Measurements from ENCODE around the gene UBALD2. TPM values are rescaled to one million over a fixed set of nuclear protein-coding genes. Genes with fewer than 3 reads are reported as not detected.
A peak's percentile ranks its signal among the peaks of the same experiment; 100 is the strongest.

Gene UBALD2
- total and polyA plus RNA-seq, 2 of the 4 experiments (the other 2 are of a cell fraction) = 0.90 to 12.1 TPM

DNA sequence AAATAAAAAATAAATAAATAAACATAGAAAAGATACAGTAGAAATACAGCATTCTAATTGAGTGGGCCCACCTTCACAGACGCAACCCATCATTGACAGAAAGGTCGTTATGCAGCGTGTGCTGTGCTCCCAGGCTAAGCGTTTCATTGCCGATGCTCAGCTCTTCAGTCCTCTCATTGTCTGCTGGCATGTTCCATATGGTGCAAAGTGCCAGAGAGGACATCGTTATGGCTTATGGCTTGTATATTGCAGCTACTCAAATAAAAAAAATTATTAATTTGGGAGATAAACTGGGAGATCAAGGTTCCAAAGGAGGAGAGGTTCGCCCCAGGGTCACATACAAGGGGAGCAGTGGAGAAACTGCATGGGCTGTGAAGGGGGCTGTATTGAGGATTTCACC lies 11.3 kb upstream of the UBALD2 start:
- ATAC-seq (ENCODE audit: low read depth) = no peak
- dilution Hi-C loops (cut with HindIII; ENCODE audit: low sequenced_read_pairs, unreplicated experiment) = no loop called here
- BruUV-seq (replicated peaks) = no TSS peak

More for the DNA sequence above, 11.3 kb upstream of the UBALD2 start:
- Histone ChIP-seq H4K91ac (ENCODE audit: insufficient read depth, low read depth, low read length) (no peak overlapping the region), H2AK5ac (ENCODE audit: low read depth, low read length) (peak overlapping the region; percentile 81; the same call in 1 of the 2 replicates), H4K20me1 (ENCODE audit: insufficient read depth, low read length) (no peaks in the 10 kb centered on the region; the same call in 1 of the 2 replicates), H3K4me2 (ENCODE audit: low read depth, low read length) (no peak overlapping the region), H2BK120ac (ENCODE audit: low read depth, low read length) (no peak overlapping the region), H3K18ac (ENCODE audit: low read depth, low read length) (no peak overlapping the region), H3K4ac (ENCODE audit: low read depth, low read length) (no peak overlapping the region), H3K9ac (ENCODE audit: low read depth, low read length) (no peak overlapping the region), H3K27me3 (ENCODE audit: control insufficient read depth, insufficient read depth, low read length) (no peaks in the 10 kb centered on the region), H3K4me3 (ENCODE audit: insufficient read depth, low read depth, low read length) (no peak overlapping the region), H4K8ac (ENCODE audit: low read depth in 2 of 2, low read length in 2 of 2) (no peak overlapping the region), H2BK5ac (ENCODE audit: low read depth, low read length, poor library complexity, severe bottlenecking) (no peak overlapping the region), H2AFZ (replicated peaks; ENCODE audit: low read length, poor library complexity) (no peak overlapping the region), H3K79me1 (ENCODE audit: low read depth in 1 of 2, low read length in 2 of 2) (no peaks in the 10 kb centered on the region; a peak in 1 of 4 replicates), H4K5ac (ENCODE audit: low read depth, low read length) (no peak overlapping the region), H3K4me1 (ENCODE audit: control insufficient read depth, insufficient read depth, low read length) (peaks cover 14% of the 10 kb centered on the region), H3K9me1 (ENCODE audit: insufficient read depth, low read length) (peaks cover 18% of the 10 kb centered on the region), H3K23ac (ENCODE audit: low read depth, low read length) (no peak overlapping the region), H3K14ac (replicated peaks; ENCODE audit: low read depth, low read length) (no peak overlapping the region), H2AK9ac (replicated peaks; ENCODE audit: low read depth, low read length, poor library complexity) (no peak overlapping the region), H3K36me3 (ENCODE audit: control insufficient read depth, insufficient read depth, low read length) (no peaks in the 10 kb centered on the region), H3K56ac (ENCODE audit: extremely low read depth, insufficient read depth, low read length) (no peak overlapping the region), H3K27ac (ENCODE audit: insufficient read depth, low read length) (no peak overlapping the region), H2BK20ac (ENCODE audit: low read depth, low read length) (no peak overlapping the region; the same call in 1 of the 2 replicates), H3K9me3 (ENCODE audit: control insufficient read depth, insufficient read depth, low read length) (no peaks in the 10 kb centered on the region), H2BK15ac (ENCODE audit: low read depth, low read length) (no peak overlapping the region; the same call in 2 of the 3 replicates)
- intact Hi-C loops (cut with micrococcal nuclease) = no loop called here
- ChIA-PET POLR2A (ENCODE audit: unreplicated experiment) (no interaction called here), CTCF (interaction anchor here (1.1 kb wide), 1 partner anchor 11 kb away, joined by 3 read pairs; no protein-coding TSS in a partner anchor)
- DNase-seq = no peak
- TF ChIP-seq CHD1 (IDR thresholded peaks at IDR 0.05; ENCODE audit: low read depth, low read length) (no peak), CEBPB (IDR thresholded peaks at IDR 0.05; ENCODE audit: low read depth, low read length) (no peak), MAZ (IDR thresholded peaks at IDR 0.05; ENCODE audit: borderline replicate concordance, low read depth, low read length) (no peak), SMC3 (IDR thresholded peaks at IDR 0.05; ENCODE audit: low read depth, low read length) (no peak)
- in situ Hi-C loops (cut with MboI; ENCODE audit: low sequenced_read_pairs) = no loop called here
- 57% methylated on average over 3 of the region's 7 CpGs; no CpG with 5 or more reads in 1 of the 2 experiments for WGBS, 2 experiments (ENCODE audit: extremely low coverage in 2 of 2, insufficient read length in 1 of 2)

Data from IMR-90 (cell line).